ENCODE measurements around the gene STK36.
A peak's percentile ranks its signal among the peaks of the same experiment; 100 is the strongest.

Gene STK36

GRCh38 chr2:218643751-218644310 lies 28.1 kb upstream of the STK36 start:
- Histone ChIP-seq H3K9me3 (ENCODE audit: control insufficient read depth, low read length) (no peaks in the 10 kb centered on the region), H3K36me3 (ENCODE audit: control insufficient read depth, insufficient read depth, low read length) (peaks cover 24% of the 10 kb centered on the region), H3K4me1 (ENCODE audit: control insufficient read depth, insufficient read depth, low read length) (no peaks in the 10 kb centered on the region), H3K27me3 (ENCODE audit: control insufficient read depth, insufficient read depth, low read length) (no peaks in the 10 kb centered on the region), H3K9ac (ENCODE audit: low read length) (no peak overlapping the region), H3K4me3 (ENCODE audit: low read length) (no peak overlapping the region)

- H3K4me3 ChIP-seq (ENCODE audit: low read length) = no peak overlapping the region
- no peaks in the 10 kb centered on the region for H3K4me1 ChIP-seq (ENCODE audit: control insufficient read depth, insufficient read depth, low read length)
- no peaks in the 10 kb centered on the region for H3K9me3 ChIP-seq (ENCODE audit: control insufficient read depth, low read length)
- H3K9ac ChIP-seq (ENCODE audit: low read length) = no peak overlapping the region
- no peaks in the 10 kb centered on the region for H3K27me3 ChIP-seq (ENCODE audit: control insufficient read depth, insufficient read depth, low read length)
- peaks cover 18% of the 10 kb centered on the region for H3K36me3 ChIP-seq (ENCODE audit: control insufficient read depth, insufficient read depth, low read length)
Measured at GRCh38 chr2:218644721-218645120, 27.2 kb upstream of the STK36 start.

- Histone ChIP-seq H3K27me3 (ENCODE audit: control insufficient read depth, insufficient read depth, low read length) (no peaks in the 10 kb centered on the region), H3K9me3 (ENCODE audit: control insufficient read depth, low read length) (no peaks in the 10 kb centered on the region), H3K4me3 (ENCODE audit: low read length) (no peak overlapping the region), H3K4me1 (ENCODE audit: control insufficient read depth, insufficient read depth, low read length) (no peaks in the 10 kb centered on the region), H3K9ac (ENCODE audit: low read length) (peak overlapping the region; percentile 26), H3K36me3 (ENCODE audit: control insufficient read depth, insufficient read depth, low read length) (peaks cover 18% of the 10 kb centered on the region)
Measured at GRCh38 chr2:218645126-218645525, 26.8 kb upstream of the STK36 start.

- H3K36me3 ChIP-seq (ENCODE audit: control insufficient read depth, insufficient read depth, low read length) = peaks cover 18% of the 10 kb centered on the region
- H3K4me3 ChIP-seq (ENCODE audit: low read length) = no peak overlapping the region
- no peaks in the 10 kb centered on the region for H3K9me3 ChIP-seq (ENCODE audit: control insufficient read depth, low read length)
- no peaks in the 10 kb centered on the region for H3K4me1 ChIP-seq (ENCODE audit: control insufficient read depth, insufficient read depth, low read length)
- no peaks in the 10 kb centered on the region for H3K27me3 ChIP-seq (ENCODE audit: control insufficient read depth, insufficient read depth, low read length)
- no peak overlapping the region for H3K9ac ChIP-seq (ENCODE audit: low read length)
Measured at GRCh38 chr2:218648088-218648786, 23.6 kb upstream of the STK36 start.

GRCh38 chr2:218648787-218649100 lies 23.1 kb upstream of the STK36 start:
- peaks cover 18% of the 10 kb centered on the region for H3K36me3 ChIP-seq (ENCODE audit: control insufficient read depth, insufficient read depth, low read length)

GRCh38 chr2:218655751-218656150 lies 16.1 kb upstream of the STK36 start:
- Histone ChIP-seq H3K9me3 (ENCODE audit: control insufficient read depth, low read length) (no peaks in the 10 kb centered on the region), H3K4me3 (ENCODE audit: low read length) (no peak overlapping the region), H3K9ac (ENCODE audit: low read length) (no peak overlapping the region), H3K4me1 (ENCODE audit: control insufficient read depth, insufficient read depth, low read length) (no peaks in the 10 kb centered on the region), H3K27me3 (ENCODE audit: control insufficient read depth, insufficient read depth, low read length) (no peaks in the 10 kb centered on the region), H3K36me3 (ENCODE audit: control insufficient read depth, insufficient read depth, low read length) (no peaks in the 10 kb centered on the region)

More at GRCh38 chr2:218648787-218649100, 23.1 kb upstream of the STK36 start:
- Histone ChIP-seq H3K4me1 (ENCODE audit: control insufficient read depth, insufficient read depth, low read length) (no peaks in the 10 kb centered on the region), H3K9me3 (ENCODE audit: control insufficient read depth, low read length) (no peaks in the 10 kb centered on the region), H3K9ac (ENCODE audit: low read length) (no peak overlapping the region), H3K27me3 (ENCODE audit: control insufficient read depth, insufficient read depth, low read length) (no peaks in the 10 kb centered on the region), H3K4me3 (ENCODE audit: low read length) (no peak overlapping the region)

GRCh38 chr2:218658671-218659257 lies 13.1 kb upstream of the STK36 start:
- H3K4me1 ChIP-seq (ENCODE audit: control insufficient read depth, insufficient read depth, low read length) = no peaks in the 10 kb centered on the region
- H3K4me3 ChIP-seq (ENCODE audit: low read length) = peak overlapping the region; percentile 61
- H3K27me3 ChIP-seq (ENCODE audit: control insufficient read depth, insufficient read depth, low read length) = no peaks in the 10 kb centered on the region
- peak overlapping the region; percentile 74 for H3K9ac ChIP-seq (ENCODE audit: low read length)
- H3K9me3 ChIP-seq (ENCODE audit: control insufficient read depth, low read length) = no peaks in the 10 kb centered on the region
- peaks cover 5% of the 10 kb centered on the region for H3K36me3 ChIP-seq (ENCODE audit: control insufficient read depth, insufficient read depth, low read length)

GRCh38 chr2:218659258-218659987 lies 12.5 kb upstream of the STK36 start, which contains the start of the genes BCS1L and ZNF142:
BCS1L (plus strand) TSS chr2:218659683; CDS start chr2:218660988, 1,305 bp downstream.
ZNF142 (minus strand) TSS chr2:218659623; CDS start chr2:218656429, 3,194 bp downstream.
- no peaks in the 10 kb centered on the region for H3K9me3 ChIP-seq (ENCODE audit: control insufficient read depth, low read length)
- H3K27me3 ChIP-seq (ENCODE audit: control insufficient read depth, insufficient read depth, low read length) = no peaks in the 10 kb centered on the region
- no peaks in the 10 kb centered on the region for H3K4me1 ChIP-seq (ENCODE audit: control insufficient read depth, insufficient read depth, low read length)
- peaks cover 8% of the 10 kb centered on the region for H3K36me3 ChIP-seq (ENCODE audit: control insufficient read depth, insufficient read depth, low read length)
- H3K9ac ChIP-seq (ENCODE audit: low read length) = peak within 1 kb of the TSS; percentile 74
- H3K4me3 ChIP-seq (ENCODE audit: low read length) = peak within 1 kb of the TSS; percentile 61

GRCh38 chr2:218659988-218660358 lies 11.9 kb upstream of the STK36 start:
- Histone ChIP-seq H3K9me3 (ENCODE audit: control insufficient read depth, low read length) (no peaks in the 10 kb centered on the region), H3K9ac (ENCODE audit: low read length) (peak overlapping the region; percentile 74)

GRCh38 chr2:218662377-218662776 lies 9.5 kb upstream of the STK36 start:
- no peaks in the 10 kb centered on the region for H3K9me3 ChIP-seq (ENCODE audit: control insufficient read depth, low read length)
- H3K36me3 ChIP-seq (ENCODE audit: control insufficient read depth, insufficient read depth, low read length) = peaks cover 12% of the 10 kb centered on the region
- no peak overlapping the region for H3K4me3 ChIP-seq (ENCODE audit: low read length)
- H3K9ac ChIP-seq (ENCODE audit: low read length) = no peak overlapping the region
- no peaks in the 10 kb centered on the region for H3K27me3 ChIP-seq (ENCODE audit: control insufficient read depth, insufficient read depth, low read length)
- no peaks in the 10 kb centered on the region for H3K4me1 ChIP-seq (ENCODE audit: control insufficient read depth, insufficient read depth, low read length)

More at GRCh38 chr2:218659988-218660358, 11.9 kb upstream of the STK36 start:
- H3K36me3 ChIP-seq (ENCODE audit: control insufficient read depth, insufficient read depth, low read length) = peaks cover 12% of the 10 kb centered on the region
- H3K27me3 ChIP-seq (ENCODE audit: control insufficient read depth, insufficient read depth, low read length) = no peaks in the 10 kb centered on the region
- H3K4me3 ChIP-seq (ENCODE audit: low read length) = peak overlapping the region; percentile 61
- no peaks in the 10 kb centered on the region for H3K4me1 ChIP-seq (ENCODE audit: control insufficient read depth, insufficient read depth, low read length)

- H3K36me3 ChIP-seq (ENCODE audit: control insufficient read depth, insufficient read depth, low read length) = peaks cover 12% of the 10 kb centered on the region
- H3K4me3 ChIP-seq (ENCODE audit: low read length) = no peak overlapping the region
- H3K9ac ChIP-seq (ENCODE audit: low read length) = no peak overlapping the region
Measured at GRCh38 chr2:218662827-218663226, 9.1 kb upstream of the STK36 start.

GRCh38 chr2:218663901-218664300 lies 8.0 kb upstream of the STK36 start:
- H3K36me3 ChIP-seq (ENCODE audit: control insufficient read depth, insufficient read depth, low read length) = peaks cover 16% of the 10 kb centered on the region
- no peak overlapping the region for H3K4me3 ChIP-seq (ENCODE audit: low read length)
- no peaks in the 10 kb centered on the region for H3K9me3 ChIP-seq (ENCODE audit: control insufficient read depth, low read length)
- no peaks in the 10 kb centered on the region for H3K27me3 ChIP-seq (ENCODE audit: control insufficient read depth, insufficient read depth, low read length)
- no peak overlapping the region for H3K9ac ChIP-seq (ENCODE audit: low read length)
- no peaks in the 10 kb centered on the region for H3K4me1 ChIP-seq (ENCODE audit: control insufficient read depth, insufficient read depth, low read length)

More at GRCh38 chr2:218662827-218663226, 9.1 kb upstream of the STK36 start:
- H3K4me1 ChIP-seq (ENCODE audit: control insufficient read depth, insufficient read depth, low read length) = no peaks in the 10 kb centered on the region
- H3K9me3 ChIP-seq (ENCODE audit: control insufficient read depth, low read length) = no peaks in the 10 kb centered on the region
- no peaks in the 10 kb centered on the region for H3K27me3 ChIP-seq (ENCODE audit: control insufficient read depth, insufficient read depth, low read length)
